LNCaP clone FGC (cell line): Measurements from ENCODE around the gene PWP1.
"Not testable (repeated sequence)": the region's sequence is repeated elsewhere in the genome, so short reads cannot be mapped to it uniquely, and the experiment has no call there.

Source experiments
- DNase-seq: peaks from one replicate; pipeline ENCODE4 v3.0.0-alpha.2; 2011; ENCODE audit warnings: low read depth
- H3K4me3 ChIP-seq: 2 replicates; pipeline ENCODE4 v1.5.1; 2011; ENCODE audit warnings: mild to moderate bottlenecking, low read depth, low read length, control low read depth
- TF ChIP-seq, protein P1 (sequence below): IDR thresholded peaks from 2 replicates; pipeline ENCODE4 v1.5.1; 2012; ENCODE audit warnings: mild to moderate bottlenecking; ENCODE audit not compliant: control insufficient read depth, insufficient read depth; ENCODE audit errors: extremely low read depth

The PWP1 gene

GRCh38 chr12:107681455-107681835 lies 4.2 kb upstream of the PWP1 start:
- no peak overlapping the region for H3K4me3 ChIP-seq
- DNase-seq: no peak
- TF ChIP-seq, protein P1, sequence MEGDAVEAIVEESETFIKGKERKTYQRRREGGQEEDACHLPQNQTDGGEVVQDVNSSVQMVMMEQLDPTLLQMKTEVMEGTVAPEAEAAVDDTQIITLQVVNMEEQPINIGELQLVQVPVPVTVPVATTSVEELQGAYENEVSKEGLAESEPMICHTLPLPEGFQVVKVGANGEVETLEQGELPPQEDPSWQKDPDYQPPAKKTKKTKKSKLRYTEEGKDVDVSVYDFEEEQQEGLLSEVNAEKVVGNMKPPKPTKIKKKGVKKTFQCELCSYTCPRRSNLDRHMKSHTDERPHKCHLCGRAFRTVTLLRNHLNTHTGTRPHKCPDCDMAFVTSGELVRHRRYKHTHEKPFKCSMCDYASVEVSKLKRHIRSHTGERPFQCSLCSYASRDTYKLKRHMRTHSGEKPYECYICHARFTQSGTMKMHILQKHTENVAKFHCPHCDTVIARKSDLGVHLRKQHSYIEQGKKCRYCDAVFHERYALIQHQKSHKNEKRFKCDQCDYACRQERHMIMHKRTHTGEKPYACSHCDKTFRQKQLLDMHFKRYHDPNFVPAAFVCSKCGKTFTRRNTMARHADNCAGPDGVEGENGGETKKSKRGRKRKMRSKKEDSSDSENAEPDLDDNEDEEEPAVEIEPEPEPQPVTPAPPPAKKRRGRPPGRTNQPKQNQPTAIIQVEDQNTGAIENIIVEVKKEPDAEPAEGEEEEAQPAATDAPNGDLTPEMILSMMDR: no peak

- no peak overlapping the region for H3K4me3 ChIP-seq
- TF ChIP-seq, protein P1: no peak
- DNase-seq: no peak
Measured at GRCh38 chr12:107681836-107682820, 3.5 kb upstream of the PWP1 start.

DNA sequence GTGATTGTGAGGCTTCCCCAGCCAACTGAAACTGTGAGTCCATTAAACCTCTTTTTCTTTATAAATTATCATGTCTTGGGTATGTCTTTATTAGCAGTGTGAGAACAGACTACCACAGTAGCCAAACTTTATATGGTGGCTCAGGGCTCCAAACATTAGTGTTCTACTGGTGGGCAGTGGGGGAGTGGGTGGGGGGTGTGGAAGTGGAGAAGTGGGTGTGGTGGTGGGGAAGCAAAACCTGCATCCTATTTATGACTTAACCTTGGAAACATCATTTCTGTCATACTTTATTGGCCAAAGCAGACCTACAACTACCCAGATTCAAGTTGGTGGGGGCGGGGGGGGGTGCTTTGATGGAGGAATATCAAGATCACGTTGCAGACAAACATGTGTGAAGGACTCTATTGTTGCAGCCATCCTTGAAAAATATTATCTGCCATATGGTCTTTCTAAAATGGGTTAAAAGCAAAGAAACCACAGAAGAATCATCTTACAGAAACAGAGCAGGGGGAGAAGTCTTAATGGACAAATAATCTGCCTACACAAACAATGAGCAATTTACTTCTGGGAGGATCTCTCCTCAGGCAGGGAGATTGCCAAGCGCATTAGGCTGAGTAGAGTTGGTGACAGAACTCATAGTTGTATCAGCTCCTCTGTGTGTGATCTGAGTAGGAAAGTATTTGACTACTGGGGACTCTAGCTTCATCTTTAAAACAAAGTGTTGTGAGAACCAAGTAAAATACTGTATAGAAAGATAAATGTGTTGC lies 1.4 kb upstream of the PWP1 start:
- TF ChIP-seq, protein P1: no peak
- no peak for DNase-seq
- peak overlapping the region; percentile 90 for H3K4me3 ChIP-seq

- H3K4me3 ChIP-seq: peak overlapping the region; percentile 90
- peak; percentile 31 for DNase-seq
- TF ChIP-seq, protein P1: no peak
Measured at GRCh38 chr12:107684990-107685359, 624 bp upstream of the PWP1 start.

DNA sequence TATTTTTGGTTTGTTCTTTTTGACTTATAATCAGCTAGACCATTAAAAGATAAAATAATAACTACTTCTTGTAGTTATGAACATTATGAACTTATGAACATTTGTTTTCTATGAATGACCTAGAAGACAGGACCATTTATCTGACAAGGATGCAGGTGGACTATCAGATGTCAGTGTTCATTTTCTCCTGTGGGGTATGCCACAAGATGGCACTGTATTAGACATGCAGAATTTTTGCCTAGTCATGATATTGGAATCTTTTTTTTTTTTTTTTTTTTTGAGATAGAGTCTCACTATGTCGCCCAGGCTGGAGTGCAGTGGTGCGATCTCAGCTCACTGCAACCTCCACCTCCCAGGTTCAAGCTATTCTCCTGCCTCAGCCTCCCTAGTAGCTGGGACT lies 10.2 kb downstream of the PWP1 start:
- DNase-seq, H3K4me3 ChIP-seq: not testable (repeated sequence)
- TF ChIP-seq, protein P1: peak; percentile 38

GRCh38 chr12:107702106-107702505 lies 16.5 kb downstream of the PWP1 start:
- no peak overlapping the region for H3K4me3 ChIP-seq
- TF ChIP-seq, protein P1: no peak
- no peak for DNase-seq
